UCSD-AML1 (cell line): ENCODE data around the gene NCBP1.

Experiments
- DNase-seq: peaks from one replicate; lab custom pipeline; 2025; ENCODE audit not compliant: unreplicated experiment; lab: John Stamatoyannopoulos, UW

Gene NCBP1

DNA sequence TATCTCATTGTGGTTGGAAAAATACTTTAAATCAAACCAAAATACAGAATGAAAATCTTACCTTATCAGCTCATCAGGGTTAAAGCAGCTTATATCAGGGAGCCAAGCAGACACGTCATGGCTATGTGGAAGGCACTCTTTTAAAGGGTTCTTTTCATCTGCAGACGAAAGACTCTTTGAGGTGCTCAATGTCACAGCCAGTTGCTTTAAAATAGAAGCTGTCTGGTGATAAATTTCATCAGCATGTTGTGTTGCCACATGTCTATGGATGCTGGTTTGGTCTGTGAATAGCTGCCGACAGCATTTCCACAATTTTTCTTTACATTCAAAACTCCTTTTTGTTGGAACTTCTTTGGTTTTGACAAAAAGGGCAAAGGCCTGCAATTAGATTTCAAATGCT is 8.0 kb upstream of the NCBP1 start:
- no peak for DNase-seq

DNA sequence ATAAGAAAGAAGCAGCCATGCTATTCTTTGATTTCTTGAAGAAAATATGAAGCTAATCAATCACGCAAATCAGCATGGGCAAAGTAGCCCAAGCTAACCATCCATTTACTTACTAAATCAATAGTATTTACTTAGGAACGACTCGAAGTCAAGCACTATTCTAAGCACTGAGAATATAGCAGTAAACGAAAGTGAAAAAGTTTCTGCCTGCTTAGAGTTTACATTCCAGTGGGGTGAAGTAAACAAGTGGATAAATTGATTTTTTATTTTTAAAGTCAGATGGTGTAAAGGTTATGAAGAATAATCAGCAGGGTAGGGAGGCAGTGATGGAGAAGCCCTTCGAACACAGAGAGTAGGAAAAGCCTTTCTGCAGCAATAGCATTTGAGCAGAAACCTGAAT is 6.0 kb upstream of the NCBP1 start:
- no peak for DNase-seq

GRCh38 chr9:97628668-97629067 is 5.0 kb upstream of the NCBP1 start:
- DNase-seq, result no peak

GRCh38 chr9:97629156-97629555 is 4.5 kb upstream of the NCBP1 start:
- DNase-seq, result no peak

DNA sequence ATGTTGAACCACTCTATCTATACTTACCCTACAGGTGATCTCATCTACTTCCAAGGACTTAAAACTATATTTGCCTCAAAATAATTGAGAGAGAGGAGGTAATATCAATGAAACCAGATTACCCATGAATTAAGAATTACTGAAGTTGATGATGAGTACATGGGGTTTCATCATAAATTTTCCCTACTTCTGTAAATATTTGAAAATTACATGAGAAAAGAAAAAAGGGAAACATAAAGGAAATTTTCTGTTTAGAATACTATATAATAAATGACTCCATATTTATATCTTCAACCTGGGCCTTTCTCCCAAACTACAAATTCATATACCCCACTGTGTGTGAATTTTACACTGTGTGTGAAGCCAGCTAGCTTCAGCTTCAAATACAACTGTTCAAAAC is 3.0 kb upstream of the NCBP1 start:
- DNase-seq, result no peak

- peak; percentile 54 for DNase-seq
Observed at GRCh38 chr9:97632248-97632984, 1.2 kb upstream of the NCBP1 start.

GRCh38 chr9:97633859-97634490 is 354 bp downstream of the NCBP1 start:
- DNase-seq, result no peak

GRCh38 chr9:97635026-97635425 is 1.4 kb downstream of the NCBP1 start:
- DNase-seq, result no peak

- DNase-seq, result no peak
Observed at GRCh38 chr9:97636903-97637302, 3.3 kb downstream of the NCBP1 start.

- no peak for DNase-seq
Observed at GRCh38 chr9:97638666-97639065, 5.0 kb downstream of the NCBP1 start.

GRCh38 chr9:97640325-97640724 is 6.7 kb downstream of the NCBP1 start:
- no peak for DNase-seq

GRCh38 chr9:97645720-97646119 is 12.1 kb downstream of the NCBP1 start:
- DNase-seq, result no peak

DNA sequence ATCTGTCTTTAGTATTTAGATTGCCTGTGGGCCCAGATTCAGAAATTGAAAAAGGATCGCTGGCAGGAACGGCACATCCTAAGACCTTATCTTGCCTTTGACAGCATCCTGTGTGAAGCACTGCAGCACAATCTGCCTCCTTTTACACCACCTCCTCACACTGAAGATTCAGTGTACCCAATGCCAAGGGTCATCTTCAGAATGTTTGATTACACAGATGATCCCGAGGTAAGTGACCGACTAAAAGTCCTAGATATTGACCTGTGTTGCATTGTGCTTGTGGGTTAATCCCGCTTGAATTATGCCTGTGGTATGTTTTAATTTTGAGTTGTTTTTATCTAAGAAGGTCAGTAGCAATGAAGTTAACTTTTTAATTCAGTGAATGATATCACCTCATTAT is 14.4 kb downstream of the NCBP1 start:
- DNase-seq, result no peak

GRCh38 chr9:97651646-97652045 is 18.0 kb downstream of the NCBP1 start:
- no peak for DNase-seq

DNA sequence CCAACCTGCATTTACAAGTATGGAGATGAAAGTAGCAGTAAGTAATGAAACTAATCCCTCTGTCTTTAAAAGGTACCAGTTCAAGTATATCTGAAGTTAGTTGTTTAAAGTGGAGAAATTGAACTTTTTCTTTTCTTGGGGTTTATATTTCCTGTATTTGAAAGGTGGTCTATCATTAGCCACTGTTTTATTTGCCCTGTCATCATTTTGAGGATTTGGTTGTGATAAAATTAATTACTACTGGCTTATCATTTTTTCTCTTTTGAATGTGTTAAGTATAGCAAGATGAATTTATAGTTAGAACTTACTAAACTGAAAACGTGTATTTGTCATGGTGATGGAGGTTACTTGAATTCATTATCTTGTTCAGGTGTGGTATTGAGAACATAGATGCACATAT is 25.1 kb downstream of the NCBP1 start:
- DNase-seq, result no peak

GRCh38 chr9:97659771-97660170 is 26.1 kb downstream of the NCBP1 start:
- DNase-seq, result no peak

GRCh38 chr9:97660340-97660739 is 26.7 kb downstream of the NCBP1 start:
- no peak for DNase-seq

DNA sequence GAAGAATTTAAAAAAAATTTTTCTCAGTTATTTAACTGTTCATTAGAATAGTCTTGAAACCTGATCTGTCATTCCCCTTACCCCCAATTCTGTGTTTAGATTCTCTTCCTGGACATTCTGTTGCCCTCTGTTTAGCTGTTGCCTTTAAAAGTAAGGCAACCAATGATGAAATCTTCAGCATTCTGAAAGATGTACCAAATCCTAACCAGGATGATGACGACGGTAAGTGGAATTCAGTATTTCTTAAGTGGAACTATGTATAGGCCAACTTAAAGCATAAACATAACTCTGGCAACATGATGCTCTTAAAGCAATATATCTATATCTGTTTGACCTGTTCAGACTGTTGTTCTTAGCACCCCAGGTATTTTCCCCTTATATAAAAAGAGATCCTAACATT is 27.2 kb downstream of the NCBP1 start:
- no peak for DNase-seq

DNA sequence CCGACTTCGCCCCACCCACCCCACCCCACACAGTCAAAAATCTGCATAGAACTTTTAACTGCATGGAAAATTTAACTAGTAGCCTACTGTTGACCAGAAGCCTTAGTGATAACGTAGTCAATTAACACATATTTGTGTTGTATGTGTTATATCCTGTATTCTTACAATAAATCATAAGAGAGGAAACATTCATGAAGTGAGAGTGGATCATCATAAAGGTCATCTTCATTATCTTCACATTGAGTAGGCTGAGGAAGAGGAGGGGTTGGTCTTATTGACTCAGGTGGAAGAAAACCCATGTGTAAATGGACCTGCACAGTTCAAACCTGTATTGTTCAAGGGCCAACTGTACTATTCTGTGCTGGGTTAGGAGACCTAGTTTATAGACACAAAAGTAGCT is 32.1 kb downstream of the NCBP1 start:
- DNase-seq, result no peak

GRCh38 chr9:97666907-97667686 is 33.5 kb downstream of the NCBP1 start:
- DNase-seq, result no peak

- DNase-seq, result no peak
Observed at GRCh38 chr9:97668485-97668884, 34.9 kb downstream of the NCBP1 start.

DNA sequence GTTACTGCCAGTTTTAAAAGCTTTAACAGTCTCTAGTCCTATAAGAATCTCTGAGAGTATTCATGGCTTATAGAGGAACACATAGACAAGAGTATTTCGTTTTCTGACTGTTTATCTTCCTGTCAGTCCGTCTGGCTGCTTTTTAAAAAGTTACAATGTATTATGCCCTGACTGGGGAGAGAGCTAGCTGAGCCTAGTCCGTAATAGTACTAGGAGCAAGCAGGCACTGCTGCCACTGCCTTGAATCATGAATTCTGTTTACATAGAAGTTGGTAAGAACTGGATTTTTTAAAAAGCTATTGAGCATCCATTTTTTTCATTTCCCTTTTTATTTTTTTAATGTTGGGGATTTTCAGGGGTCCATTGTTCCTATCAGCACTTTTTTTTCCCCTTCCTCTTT is 37.0 kb downstream of the NCBP1 start:
- DNase-seq, result no peak
